Measurements from ENCODE around the gene PPCS.
"Not testable (repeated sequence)": the region's sequence is repeated elsewhere in the genome, so short reads cannot be mapped to it uniquely, and the experiment has no call there.

The PPCS gene

DNA sequence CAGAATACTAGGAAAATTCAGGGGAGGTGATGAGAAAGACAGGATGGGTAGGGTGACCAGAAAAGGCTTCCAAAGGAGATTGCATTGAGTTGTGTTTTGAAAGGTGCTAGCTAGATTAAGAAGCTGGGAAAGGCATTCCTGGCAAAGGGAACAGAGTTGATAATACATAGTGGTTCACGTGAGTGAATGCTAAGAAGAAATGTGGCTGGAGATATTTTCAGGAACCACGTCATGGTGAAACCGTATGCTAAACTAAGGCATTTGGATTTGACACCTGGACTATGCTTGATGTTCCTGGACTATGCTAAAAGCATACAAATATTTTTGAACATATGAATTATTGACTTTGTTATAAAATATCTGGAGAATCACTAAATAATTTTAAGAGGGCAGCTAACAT lies 21.4 kb downstream of the PPCS start:
- WGBS (ENCODE audit: insufficient coverage, insufficient read length), result no CpG with 5 or more reads among the region's 3 CpGs
- no peak for DNase-seq (ENCODE audit: low read depth, low spot score)
- H3K27me3 ChIP-seq (ENCODE audit: control insufficient read depth, insufficient read depth, low read length), result no peaks in the 10 kb centered on the region
- H3K4me3 ChIP-seq (ENCODE audit: low read length), result no peak overlapping the region
- no peak overlapping the region for H3K27ac ChIP-seq (ENCODE audit: low read length)
- no peaks in the 10 kb centered on the region for H3K4me1 ChIP-seq (ENCODE audit: control insufficient read depth, insufficient read depth, low read length)
- H3K36me3 ChIP-seq (ENCODE audit: control insufficient read depth, insufficient read depth, low read length), result no peaks in the 10 kb centered on the region
- no peaks in the 10 kb centered on the region for H3K9me3 ChIP-seq (ENCODE audit: control insufficient read depth, insufficient read depth, low read length)

DNA sequence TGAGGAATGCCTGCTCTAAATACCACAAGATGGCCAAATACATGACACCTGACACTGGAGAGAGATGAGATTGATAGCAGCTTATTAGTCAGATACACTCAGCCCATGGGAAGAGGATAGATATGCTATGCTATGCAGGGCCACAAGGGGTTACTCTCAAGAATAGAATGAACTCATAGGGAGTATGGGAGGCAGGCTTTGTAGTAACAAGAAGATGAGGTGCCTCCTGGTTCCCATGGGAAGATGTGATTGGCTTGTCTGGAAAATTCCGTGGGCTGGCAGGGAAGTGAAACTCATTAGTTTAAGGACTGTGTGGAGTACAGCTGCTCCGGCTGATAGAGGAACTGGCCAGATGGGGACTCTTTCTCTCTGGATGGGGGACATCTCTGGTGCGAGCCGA lies 23.3 kb downstream of the PPCS start:
- no peak for DNase-seq (ENCODE audit: low read depth, low spot score)
- Histone ChIP-seq H3K36me3 (ENCODE audit: control insufficient read depth, insufficient read depth, low read length) (no peaks in the 10 kb centered on the region), H3K27me3 (ENCODE audit: control insufficient read depth, insufficient read depth, low read length) (no peaks in the 10 kb centered on the region), H3K4me3 (ENCODE audit: low read length) (no peak overlapping the region), H3K4me1 (ENCODE audit: control insufficient read depth, insufficient read depth, low read length) (no peaks in the 10 kb centered on the region), H3K9me3 (ENCODE audit: control insufficient read depth, insufficient read depth, low read length) (no peaks in the 10 kb centered on the region), H3K27ac (ENCODE audit: low read length) (no peak overlapping the region)
- WGBS (ENCODE audit: insufficient coverage, insufficient read length), result no CpG with 5 or more reads among the region's 4 CpGs

DNA sequence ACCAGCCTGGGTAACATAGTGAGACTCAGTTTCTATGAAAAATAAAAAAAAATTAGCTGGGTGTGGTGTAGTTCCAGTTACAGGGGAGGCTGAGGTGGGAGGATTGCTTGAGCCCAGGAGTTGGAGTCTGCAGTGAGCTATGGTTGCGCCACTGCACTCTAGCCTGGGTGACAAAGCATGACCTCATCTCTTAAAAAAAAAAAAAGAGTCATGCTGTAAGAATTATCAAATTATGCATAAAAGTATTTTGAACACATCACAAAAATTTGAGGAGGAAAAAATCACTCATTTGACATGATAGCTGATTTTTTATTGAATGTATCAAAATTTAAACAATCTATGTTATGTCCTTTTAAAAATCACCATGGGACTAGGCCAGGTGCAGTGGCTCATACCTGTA lies 24.6 kb downstream of the PPCS start:
- no CpG with 5 or more reads among the region's 1 CpG for WGBS (ENCODE audit: insufficient coverage, insufficient read length)
- no peak for DNase-seq (ENCODE audit: low read depth, low spot score)
- no peaks in the 10 kb centered on the region for H3K4me1 ChIP-seq (ENCODE audit: control insufficient read depth, insufficient read depth, low read length)

DNA sequence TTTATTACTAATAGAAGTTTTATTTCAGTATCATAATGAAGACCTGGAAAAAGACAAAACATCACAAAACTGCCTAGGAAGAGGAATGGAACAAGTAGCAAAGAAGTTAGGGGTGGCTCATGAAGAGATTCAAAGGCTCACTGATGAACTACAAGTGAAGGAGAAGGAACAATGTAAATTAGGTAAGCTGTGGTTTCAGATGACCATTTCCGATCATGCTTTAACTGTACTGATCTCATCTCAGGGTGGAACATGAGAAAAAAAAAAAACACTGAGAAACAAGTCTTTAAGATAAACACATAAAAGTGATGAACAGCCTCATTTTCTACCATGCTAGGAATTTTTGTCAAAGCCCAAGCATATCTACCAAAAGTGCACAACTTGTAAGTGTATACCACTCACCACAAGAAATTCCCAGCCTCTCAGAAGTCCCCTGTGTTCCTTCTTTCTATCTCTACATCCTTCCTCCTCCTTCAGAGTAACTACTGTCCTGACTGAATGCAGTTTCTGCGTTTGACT lies 26.4 kb downstream of the PPCS start:
- no peaks in the 10 kb centered on the region for H3K4me1 ChIP-seq (ENCODE audit: control insufficient read depth, insufficient read depth, low read length)
- no CpG with 5 or more reads among the region's 2 CpGs for WGBS (ENCODE audit: insufficient coverage, insufficient read length)
- H3K4me3 ChIP-seq (ENCODE audit: low read length), result no peak overlapping the region
- no peak overlapping the region for H3K27ac ChIP-seq (ENCODE audit: low read length)
- no peak for DNase-seq (ENCODE audit: low read depth, low spot score)
- H3K9me3 ChIP-seq (ENCODE audit: control insufficient read depth, insufficient read depth, low read length), result no peaks in the 10 kb centered on the region
- H3K36me3 ChIP-seq (ENCODE audit: control insufficient read depth, insufficient read depth, low read length), result no peaks in the 10 kb centered on the region
- H3K27me3 ChIP-seq (ENCODE audit: control insufficient read depth, insufficient read depth, low read length), result no peaks in the 10 kb centered on the region

More for the DNA sequence above, 24.6 kb downstream of the PPCS start:
- no peaks in the 10 kb centered on the region for H3K36me3 ChIP-seq (ENCODE audit: control insufficient read depth, insufficient read depth, low read length)
- no peaks in the 10 kb centered on the region for H3K27me3 ChIP-seq (ENCODE audit: control insufficient read depth, insufficient read depth, low read length)
- no peak overlapping the region for H3K27ac ChIP-seq (ENCODE audit: low read length)
- H3K4me3 ChIP-seq (ENCODE audit: low read length), result no peak overlapping the region
- H3K9me3 ChIP-seq (ENCODE audit: control insufficient read depth, insufficient read depth, low read length), result no peaks in the 10 kb centered on the region

DNA sequence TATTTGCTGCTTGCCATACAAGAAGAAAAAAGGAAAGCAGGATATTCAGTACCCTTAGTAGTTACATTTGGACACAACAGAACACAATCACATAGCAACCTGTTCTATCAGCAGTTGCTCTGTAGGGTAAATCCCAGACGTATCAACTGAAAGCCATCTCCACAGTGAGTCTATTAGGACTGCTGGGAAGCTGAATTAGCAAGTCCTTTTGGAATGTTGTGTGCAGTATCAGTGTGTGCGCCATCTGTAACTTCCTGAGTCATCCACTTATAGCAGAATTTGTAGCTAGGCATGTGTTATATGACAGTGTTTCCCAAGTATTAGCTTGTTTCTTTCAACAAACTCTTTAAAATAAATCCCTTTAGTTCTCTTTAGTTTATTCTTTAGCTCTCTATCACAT lies 28.0 kb downstream of the PPCS start:
- no peak overlapping the region for H3K27ac ChIP-seq (ENCODE audit: low read length)
- H3K4me1 ChIP-seq (ENCODE audit: control insufficient read depth, insufficient read depth, low read length), result no peaks in the 10 kb centered on the region
- H3K27me3 ChIP-seq (ENCODE audit: control insufficient read depth, insufficient read depth, low read length), result no peaks in the 10 kb centered on the region
- H3K4me3 ChIP-seq (ENCODE audit: low read length), result no peak overlapping the region
- H3K36me3 ChIP-seq (ENCODE audit: control insufficient read depth, insufficient read depth, low read length), result no peaks in the 10 kb centered on the region
- WGBS (ENCODE audit: insufficient coverage, insufficient read length), result no CpG with 5 or more reads among the region's 2 CpGs
- DNase-seq (ENCODE audit: low read depth, low spot score), result no peak
- H3K9me3 ChIP-seq (ENCODE audit: control insufficient read depth, insufficient read depth, low read length), result no peaks in the 10 kb centered on the region

DNA sequence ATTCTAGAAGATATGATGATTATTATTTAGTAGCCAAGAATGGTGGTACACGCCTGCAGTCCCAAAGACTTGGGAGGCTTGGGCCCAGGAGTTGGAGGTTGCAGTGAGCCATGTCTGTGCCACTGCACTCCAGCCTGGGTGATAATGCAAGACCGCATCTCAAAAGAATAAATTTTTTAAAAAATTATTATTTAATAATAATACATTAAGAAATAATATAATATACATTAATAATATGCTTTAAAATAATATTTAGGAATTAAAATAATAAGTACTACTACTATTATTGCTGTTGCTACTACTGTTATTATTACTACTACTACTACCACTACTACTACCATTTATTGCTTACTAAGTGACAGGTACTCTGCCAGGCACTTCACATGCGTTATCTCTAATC lies 33.9 kb downstream of the PPCS start:
- DNase-seq (ENCODE audit: low read depth, low spot score), result no peak
- no peaks in the 10 kb centered on the region for H3K36me3 ChIP-seq (ENCODE audit: control insufficient read depth, insufficient read depth, low read length)
- H3K27ac ChIP-seq (ENCODE audit: low read length), result no peak overlapping the region
- H3K4me3 ChIP-seq (ENCODE audit: low read length), result no peak overlapping the region
- no CpG with 5 or more reads among the region's 3 CpGs for WGBS (ENCODE audit: insufficient coverage, insufficient read length)
- H3K27me3 ChIP-seq (ENCODE audit: control insufficient read depth, insufficient read depth, low read length), result no peaks in the 10 kb centered on the region
- H3K9me3 ChIP-seq (ENCODE audit: control insufficient read depth, insufficient read depth, low read length), result no peaks in the 10 kb centered on the region
- no peaks in the 10 kb centered on the region for H3K4me1 ChIP-seq (ENCODE audit: control insufficient read depth, insufficient read depth, low read length)

DNA sequence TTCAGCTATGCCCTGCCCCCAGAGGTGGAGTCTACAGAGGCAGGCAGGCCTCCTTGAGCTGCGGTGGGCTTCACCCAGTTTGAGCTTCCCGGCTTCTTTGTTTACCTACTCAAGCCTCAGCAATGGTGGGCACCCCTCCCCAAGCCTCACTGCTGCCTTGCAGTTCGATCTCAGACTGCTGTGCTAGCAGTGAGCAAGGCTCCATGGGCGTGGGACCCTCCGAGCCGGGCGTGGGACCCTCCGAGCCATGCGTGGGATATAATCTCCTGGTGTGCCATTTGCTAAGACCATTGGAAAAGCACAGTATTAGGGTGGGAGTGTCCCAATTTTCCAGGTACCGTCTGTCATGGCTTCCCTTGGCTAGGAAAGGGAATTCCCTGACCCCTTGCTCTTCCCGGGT lies 45.7 kb downstream of the PPCS start:
- H3K27ac ChIP-seq (ENCODE audit: low read length); H3K4me3 ChIP-seq (ENCODE audit: low read length); DNase-seq (ENCODE audit: low read depth, low spot score): not testable (repeated sequence)

DNA sequence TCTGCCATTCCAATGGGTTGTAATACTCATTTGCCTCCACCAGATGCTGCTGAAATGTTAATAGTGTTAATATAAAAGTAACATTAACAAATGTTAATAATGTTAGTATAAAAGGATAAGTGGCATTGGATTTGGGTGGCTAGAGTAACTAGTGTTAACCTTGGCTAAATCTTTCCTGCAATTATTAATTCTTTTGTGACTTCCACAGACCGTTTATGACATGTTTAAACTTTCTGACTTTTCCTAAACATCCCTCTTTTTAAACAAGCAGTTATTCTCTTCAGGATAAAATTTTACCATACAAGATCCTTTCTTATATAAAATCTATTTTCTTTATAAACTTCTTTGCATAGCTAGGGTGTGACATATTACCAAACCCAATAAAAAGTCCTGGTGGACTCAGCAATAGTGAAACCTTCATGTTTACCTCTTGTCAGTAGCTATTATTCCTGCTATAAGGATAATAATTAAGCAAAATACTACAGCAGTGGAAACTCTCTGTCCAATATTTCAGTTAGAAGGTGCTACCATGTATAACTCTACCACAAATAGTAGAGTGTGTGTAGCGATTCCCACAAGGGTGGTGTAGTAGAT lies 48.3 kb downstream of the PPCS start:
- H3K27me3 ChIP-seq (ENCODE audit: control insufficient read depth, insufficient read depth, low read length), result no peaks in the 10 kb centered on the region
- no peak for DNase-seq (ENCODE audit: low read depth, low spot score)
- no CpG with 5 or more reads among the region's 2 CpGs for WGBS (ENCODE audit: insufficient coverage, insufficient read length)
- H3K4me3 ChIP-seq (ENCODE audit: low read length), result no peak overlapping the region
- no peak overlapping the region for H3K27ac ChIP-seq (ENCODE audit: low read length)
- no peaks in the 10 kb centered on the region for H3K36me3 ChIP-seq (ENCODE audit: control insufficient read depth, insufficient read depth, low read length)
- H3K4me1 ChIP-seq (ENCODE audit: control insufficient read depth, insufficient read depth, low read length), result no peaks in the 10 kb centered on the region
- peaks cover 4% of the 10 kb centered on the region for H3K9me3 ChIP-seq (ENCODE audit: control insufficient read depth, insufficient read depth, low read length)

More for the DNA sequence above, 45.7 kb downstream of the PPCS start:
- H3K27me3 ChIP-seq (ENCODE audit: control insufficient read depth, insufficient read depth, low read length); H3K4me1 ChIP-seq (ENCODE audit: control insufficient read depth, insufficient read depth, low read length); H3K36me3 ChIP-seq (ENCODE audit: control insufficient read depth, insufficient read depth, low read length); H3K9me3 ChIP-seq (ENCODE audit: control insufficient read depth, insufficient read depth, low read length): not testable (repeated sequence)
- no CpG with 5 or more reads among the region's 11 CpGs for WGBS (ENCODE audit: insufficient coverage, insufficient read length)

DNA sequence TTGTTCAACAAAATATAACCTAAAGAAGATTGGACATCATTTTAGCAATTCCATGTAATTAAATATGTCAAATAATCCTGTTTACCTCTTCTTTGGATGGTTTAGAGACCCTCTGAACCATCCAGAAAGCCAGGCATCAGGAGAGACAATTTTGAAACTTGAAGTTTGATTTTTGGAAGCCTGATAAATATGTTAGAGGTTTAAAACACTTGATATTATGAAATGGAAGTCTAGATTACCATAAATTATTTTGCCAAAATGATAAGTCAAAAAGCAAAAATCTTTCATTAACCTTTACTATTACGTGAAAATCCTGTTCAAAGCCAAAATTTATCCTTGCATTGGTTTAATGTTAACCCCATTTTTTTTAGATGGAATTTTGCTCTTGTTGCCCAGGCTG lies 50.2 kb downstream of the PPCS start:
- Histone ChIP-seq H3K27ac (ENCODE audit: low read length) (no peak overlapping the region), H3K4me1 (ENCODE audit: control insufficient read depth, insufficient read depth, low read length) (no peaks in the 10 kb centered on the region), H3K9me3 (ENCODE audit: control insufficient read depth, insufficient read depth, low read length) (peaks cover 4% of the 10 kb centered on the region), H3K4me3 (ENCODE audit: low read length) (no peak overlapping the region), H3K27me3 (ENCODE audit: control insufficient read depth, insufficient read depth, low read length) (no peaks in the 10 kb centered on the region), H3K36me3 (ENCODE audit: control insufficient read depth, insufficient read depth, low read length) (no peaks in the 10 kb centered on the region)
- no peak for DNase-seq (ENCODE audit: low read depth, low spot score)
- WGBS (ENCODE audit: insufficient coverage, insufficient read length), result no CpG with 5 or more reads among the region's 1 CpG

Measured in iPS DF 6.9 (cell line).